Central memory CD8-positive, alpha-beta T cell (primary cell): ENCODE measurements around the gene ARHGEF10L.

Experiments used
- ATAC-seq: fragments of 150-1000 bp; cut with Tn5 transposase; replicated peaks from 2 replicates; pipeline ENCODE4 v1.10.0; 2022; ENCODE audit warnings: mild to moderate bottlenecking, moderate FRiP score, moderate number of reproducible peaks; ENCODE audit not compliant: poor library complexity, severe bottlenecking; ENCODE audit errors: extremely low read depth
- DNase-seq, 2 donors: peaks; one replicate each; pipeline ENCODE4 v3.0.0; 2021; ENCODE audit warnings: low spot score in 2 of 2
- H3K27ac Mint-ChIP-seq: one replicate; pipeline ENCODE4 v1.8.0; 2022; ENCODE audit warnings: low read depth, mild to moderate bottlenecking, moderate library complexity, mixed read lengths
- H3K27me3 Mint-ChIP-seq: one replicate; pipeline ENCODE4 v1.8.0; 2022; ENCODE audit warnings: mixed read lengths
- H3K36me3 Mint-ChIP-seq: one replicate; pipeline ENCODE4 v1.8.0; 2022; ENCODE audit warnings: mild to moderate bottlenecking, moderate library complexity, mixed read lengths; ENCODE audit not compliant: insufficient read depth
- H3K4me1 Mint-ChIP-seq: one replicate; pipeline ENCODE4 v1.8.0; 2022; ENCODE audit warnings: mixed read lengths
- H3K4me3 Mint-ChIP-seq: one replicate; pipeline ENCODE4 v1.8.0; 2022; ENCODE audit warnings: mild to moderate bottlenecking, moderate library complexity, mixed read lengths
- H3K9me3 Mint-ChIP-seq: one replicate; pipeline ENCODE4 v1.8.0; 2022; ENCODE audit warnings: mixed read lengths

ARHGEF10L gene

DNA sequence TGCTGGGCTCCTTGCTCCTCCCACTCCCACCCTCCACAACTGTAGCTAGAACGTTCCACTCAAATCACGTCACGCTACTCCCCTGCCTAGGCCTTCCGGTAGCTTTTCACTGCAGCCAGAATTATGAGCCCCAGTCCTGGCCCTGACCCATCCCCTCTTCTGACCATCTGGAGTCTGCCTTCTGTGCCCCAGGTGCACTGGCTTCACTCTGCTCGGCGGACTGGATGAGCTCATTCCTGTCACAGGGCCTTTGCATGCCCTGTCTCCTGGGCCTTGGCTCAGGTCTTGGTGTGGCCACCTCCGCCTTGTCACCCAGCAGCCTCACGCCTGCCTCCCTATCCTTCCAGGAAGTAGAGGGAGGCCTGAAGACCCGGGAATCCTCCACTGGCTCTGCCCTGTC is 153.1 kb downstream of the ARHGEF10L start:
- no peak for ATAC-seq
- H3K27me3 Mint-ChIP-seq = peaks cover 19% of the 10 kb centered on the region
- DNase-seq = no peak
- no peak overlapping the region for H3K4me3 Mint-ChIP-seq
- no peaks in the 10 kb centered on the region for H3K36me3 Mint-ChIP-seq
- no peaks in the 10 kb centered on the region for H3K4me1 Mint-ChIP-seq
- H3K27ac Mint-ChIP-seq = no peak overlapping the region
- no peaks in the 10 kb centered on the region for H3K9me3 Mint-ChIP-seq

DNA sequence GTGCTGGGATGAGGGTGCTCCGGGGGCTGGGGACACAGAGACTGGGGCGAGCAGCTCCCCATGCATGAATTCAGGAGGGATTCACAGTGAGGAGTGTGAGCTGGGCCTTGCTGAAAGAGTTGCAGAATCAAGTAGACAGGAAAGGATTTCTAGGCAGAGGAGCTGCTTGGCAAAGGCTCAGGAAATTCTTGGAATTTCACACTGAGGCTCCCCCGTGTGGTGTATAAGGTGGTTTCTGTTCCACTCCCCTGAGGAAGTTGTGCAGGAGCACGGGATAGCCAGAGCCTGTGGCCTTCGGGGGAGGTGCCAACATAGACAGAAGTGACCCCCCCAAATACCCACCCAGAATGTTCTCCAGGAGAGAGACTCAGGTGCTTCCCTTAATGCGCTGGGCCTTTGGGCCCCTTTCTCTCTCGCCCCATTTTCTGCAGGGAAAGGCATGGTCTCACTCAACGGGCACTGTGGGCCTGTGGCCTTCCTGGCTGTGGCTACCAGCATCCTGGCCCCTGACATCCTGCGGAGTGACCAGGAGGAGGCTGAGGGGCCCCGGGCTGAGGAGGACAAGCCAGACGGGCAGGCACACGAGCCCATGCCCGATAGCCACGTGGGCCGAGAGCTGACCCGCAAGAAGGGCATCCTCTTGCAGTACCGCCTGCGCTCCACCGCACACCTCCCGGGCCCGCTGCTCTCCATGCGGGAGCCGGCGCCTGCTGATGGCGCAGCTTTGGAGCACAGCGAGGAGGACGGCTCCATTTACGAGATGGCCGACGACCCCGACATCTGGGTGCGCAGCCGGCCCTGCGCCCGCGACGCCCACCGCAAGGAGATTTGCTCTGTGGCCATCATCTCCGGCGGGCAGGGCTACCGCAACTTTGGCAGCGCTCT is 157.2 kb downstream of the ARHGEF10L start:
- no peak for DNase-seq
- no peaks in the 10 kb centered on the region for H3K4me1 Mint-ChIP-seq
- H3K27me3 Mint-ChIP-seq = peaks cover 19% of the 10 kb centered on the region

DNA sequence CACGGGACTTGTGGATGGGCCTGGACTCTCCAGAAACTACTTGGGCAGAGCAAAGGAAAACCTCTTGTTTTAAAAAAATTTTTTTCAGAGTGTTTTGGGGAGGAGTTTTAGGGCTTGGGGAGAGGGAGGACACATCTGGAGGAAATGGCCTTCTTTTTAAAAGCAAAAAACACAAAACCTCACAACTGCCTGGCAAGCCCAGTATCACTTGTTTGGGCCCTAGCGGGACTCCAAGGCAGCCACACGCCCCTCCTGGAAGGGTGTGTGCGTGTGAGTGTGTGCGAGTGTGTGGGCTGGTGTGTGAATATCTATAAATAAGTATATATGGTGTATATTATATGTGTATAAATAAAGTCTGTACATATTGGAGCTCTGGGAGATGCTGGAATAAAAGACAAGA is 158.0 kb downstream of the ARHGEF10L start:
- no peak overlapping the region for H3K4me3 Mint-ChIP-seq
- H3K27ac Mint-ChIP-seq = no peak overlapping the region
- H3K27me3 Mint-ChIP-seq = peaks cover 16% of the 10 kb centered on the region
- DNase-seq (no peak), ATAC-seq (no peak)
- no peaks in the 10 kb centered on the region for H3K36me3 Mint-ChIP-seq
- no peaks in the 10 kb centered on the region for H3K9me3 Mint-ChIP-seq
- no peaks in the 10 kb centered on the region for H3K4me1 Mint-ChIP-seq

More for the DNA sequence above, 157.2 kb downstream of the ARHGEF10L start:
- no peaks in the 10 kb centered on the region for H3K9me3 Mint-ChIP-seq
- no peaks in the 10 kb centered on the region for H3K36me3 Mint-ChIP-seq
- ATAC-seq = no peak
- no peak overlapping the region for H3K27ac Mint-ChIP-seq
- no peak overlapping the region for H3K4me3 Mint-ChIP-seq

DNA sequence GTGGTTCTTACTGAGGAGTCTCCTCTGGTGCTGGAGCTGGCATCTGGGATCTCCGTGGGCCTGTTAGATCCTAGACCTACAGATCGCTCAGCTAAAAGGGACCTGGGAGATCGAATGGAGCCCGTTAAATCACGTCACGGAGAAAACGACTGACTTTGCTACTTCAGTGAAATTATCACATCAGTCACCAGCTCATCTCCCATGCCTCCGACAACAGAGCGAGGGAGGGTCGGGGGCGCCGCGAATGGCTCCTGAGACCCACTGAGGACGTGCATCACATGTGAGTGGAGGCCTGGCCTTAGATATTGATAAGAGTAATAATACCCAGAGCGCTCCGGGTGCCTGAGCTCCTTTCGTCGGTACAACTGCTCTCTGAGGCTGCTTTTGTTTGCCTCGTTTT is 160.1 kb downstream of the ARHGEF10L start:
- no peaks in the 10 kb centered on the region for H3K36me3 Mint-ChIP-seq
- H3K4me3 Mint-ChIP-seq = no peak overlapping the region

DNA sequence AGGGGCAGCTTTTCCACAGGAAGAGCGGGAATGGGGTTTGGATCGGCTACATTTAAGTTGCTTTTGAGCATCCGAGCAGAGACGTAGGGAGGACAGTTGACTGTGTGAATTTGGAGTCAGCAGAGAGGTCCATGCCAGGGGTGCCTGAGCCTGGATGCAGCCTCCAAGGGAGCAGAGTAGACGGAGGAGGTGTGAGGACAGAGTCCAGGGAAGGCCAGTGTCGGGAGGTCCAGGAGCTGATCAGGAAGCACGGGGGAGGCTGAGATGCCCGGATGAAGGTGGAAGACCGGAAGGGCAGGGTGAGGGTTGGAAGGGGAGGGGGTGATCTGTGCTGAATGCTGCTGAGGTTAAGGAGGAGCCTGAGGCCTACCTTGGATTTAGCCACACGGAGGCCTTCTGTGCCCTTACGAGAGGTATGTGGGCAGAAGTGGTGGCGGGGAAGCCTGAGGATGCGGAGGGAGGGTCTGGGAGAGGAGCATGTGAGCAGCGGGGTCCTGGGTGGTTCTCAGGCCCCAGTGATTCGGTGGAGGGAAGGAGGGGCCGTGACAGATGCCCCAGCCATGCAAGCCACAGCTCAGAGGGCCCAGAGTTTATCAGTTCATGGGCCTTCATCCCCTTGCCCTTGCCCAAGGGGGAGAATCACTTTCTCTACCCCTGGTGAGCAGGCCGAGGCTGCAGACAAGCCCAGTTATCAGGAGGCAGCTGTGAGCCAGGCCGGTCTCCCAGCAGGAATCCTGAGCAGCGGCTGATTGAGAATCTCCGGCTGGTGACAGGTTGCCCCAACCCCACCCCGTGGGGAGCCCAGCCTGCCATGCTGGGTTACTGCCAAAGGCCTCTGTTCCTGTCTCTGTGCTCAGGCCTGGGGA is 161.7 kb downstream of the ARHGEF10L start:
- H3K36me3 Mint-ChIP-seq = no peaks in the 10 kb centered on the region
- H3K4me3 Mint-ChIP-seq = no peak overlapping the region
- ATAC-seq (no peak), DNase-seq (no peak)
- H3K27ac Mint-ChIP-seq = no peak overlapping the region
- no peaks in the 10 kb centered on the region for H3K9me3 Mint-ChIP-seq
- H3K4me1 Mint-ChIP-seq = no peaks in the 10 kb centered on the region
- peaks cover 8% of the 10 kb centered on the region for H3K27me3 Mint-ChIP-seq

More for the DNA sequence above, 160.1 kb downstream of the ARHGEF10L start:
- Mint-ChIP-seq H3K9me3 (no peaks in the 10 kb centered on the region), H3K4me1 (no peaks in the 10 kb centered on the region), H3K27me3 (no peaks in the 10 kb centered on the region), H3K27ac (no peak overlapping the region)
- ATAC-seq (no peak), DNase-seq (no peak)

DNA sequence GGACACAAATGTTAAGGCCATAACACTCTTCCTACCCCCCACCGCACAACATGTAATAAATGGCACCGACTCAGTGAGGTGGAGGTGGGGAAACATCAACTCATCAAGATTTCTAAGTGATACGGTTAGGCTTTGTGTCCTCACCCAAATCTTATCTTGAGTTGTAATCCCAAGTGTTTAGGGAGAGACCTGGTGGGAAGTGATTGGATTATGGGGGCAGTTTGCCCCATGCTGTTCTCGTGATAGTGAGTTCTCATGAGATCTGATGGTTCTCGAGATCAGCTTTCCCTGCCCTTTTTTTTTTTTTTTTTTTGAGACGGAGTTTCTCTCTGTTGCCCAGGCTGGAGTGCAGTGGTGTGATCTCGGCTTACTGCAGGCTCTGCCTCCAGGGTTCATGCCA is 164.7 kb downstream of the ARHGEF10L start:
- Mint-ChIP-seq H3K9me3 (no peaks in the 10 kb centered on the region), H3K27ac (no peak overlapping the region), H3K4me1 (no peaks in the 10 kb centered on the region), H3K27me3 (peaks cover 25% of the 10 kb centered on the region), H3K4me3 (no peak overlapping the region), H3K36me3 (no peaks in the 10 kb centered on the region)
- no peak for ATAC-seq
- no peak for DNase-seq

DNA sequence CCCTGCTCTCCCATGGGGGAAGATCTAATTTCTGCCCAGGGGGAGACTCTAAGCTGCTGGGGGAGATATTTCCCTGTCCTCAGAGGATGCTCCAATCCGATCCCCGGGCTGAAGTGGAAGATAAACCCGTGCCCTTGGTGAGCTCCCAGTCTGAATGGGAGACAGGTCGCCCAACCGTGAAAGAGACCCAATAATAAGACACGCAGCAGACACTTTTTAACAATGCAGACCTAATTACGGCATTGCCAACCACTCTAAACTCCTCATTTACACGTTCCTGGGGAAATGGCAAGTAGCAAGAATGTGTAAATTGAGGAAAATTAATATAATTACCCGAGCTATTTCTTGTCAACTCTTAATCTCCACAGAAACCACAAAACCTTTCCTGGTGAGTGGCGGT is 166.9 kb downstream of the ARHGEF10L start:
- H3K4me1 Mint-ChIP-seq = no peaks in the 10 kb centered on the region
- DNase-seq = no peak
- no peak for ATAC-seq
- H3K4me3 Mint-ChIP-seq = no peak overlapping the region
- H3K9me3 Mint-ChIP-seq = no peaks in the 10 kb centered on the region
- no peaks in the 10 kb centered on the region for H3K36me3 Mint-ChIP-seq
- H3K27ac Mint-ChIP-seq = no peak overlapping the region
- peaks cover 40% of the 10 kb centered on the region for H3K27me3 Mint-ChIP-seq

DNA sequence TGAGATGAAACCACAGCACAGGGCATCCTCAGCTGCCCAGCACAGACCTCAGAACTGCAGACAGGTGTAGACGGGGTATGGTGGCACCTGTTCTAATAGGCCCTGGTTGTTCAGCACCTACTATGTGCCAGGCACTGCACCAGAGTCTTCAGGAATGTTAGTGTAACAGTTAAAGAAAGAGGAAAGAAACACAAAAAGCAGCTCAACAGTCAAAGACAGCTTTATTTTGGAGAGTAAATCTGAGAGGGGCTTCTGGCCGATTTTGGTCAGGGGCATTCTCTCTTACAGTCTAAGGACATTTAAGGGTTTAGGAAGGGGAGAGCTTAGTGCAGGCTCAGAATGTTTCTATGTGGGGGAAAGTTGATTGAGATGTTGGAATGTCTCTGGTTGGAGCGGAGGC is 170.5 kb downstream of the ARHGEF10L start:
- no peak for DNase-seq
- no peaks in the 10 kb centered on the region for H3K4me1 Mint-ChIP-seq
- H3K9me3 Mint-ChIP-seq = no peaks in the 10 kb centered on the region
- no peak overlapping the region for H3K27ac Mint-ChIP-seq
- H3K27me3 Mint-ChIP-seq = peaks cover 46% of the 10 kb centered on the region
- no peaks in the 10 kb centered on the region for H3K36me3 Mint-ChIP-seq
- ATAC-seq = no peak
- no peak overlapping the region for H3K4me3 Mint-ChIP-seq

DNA sequence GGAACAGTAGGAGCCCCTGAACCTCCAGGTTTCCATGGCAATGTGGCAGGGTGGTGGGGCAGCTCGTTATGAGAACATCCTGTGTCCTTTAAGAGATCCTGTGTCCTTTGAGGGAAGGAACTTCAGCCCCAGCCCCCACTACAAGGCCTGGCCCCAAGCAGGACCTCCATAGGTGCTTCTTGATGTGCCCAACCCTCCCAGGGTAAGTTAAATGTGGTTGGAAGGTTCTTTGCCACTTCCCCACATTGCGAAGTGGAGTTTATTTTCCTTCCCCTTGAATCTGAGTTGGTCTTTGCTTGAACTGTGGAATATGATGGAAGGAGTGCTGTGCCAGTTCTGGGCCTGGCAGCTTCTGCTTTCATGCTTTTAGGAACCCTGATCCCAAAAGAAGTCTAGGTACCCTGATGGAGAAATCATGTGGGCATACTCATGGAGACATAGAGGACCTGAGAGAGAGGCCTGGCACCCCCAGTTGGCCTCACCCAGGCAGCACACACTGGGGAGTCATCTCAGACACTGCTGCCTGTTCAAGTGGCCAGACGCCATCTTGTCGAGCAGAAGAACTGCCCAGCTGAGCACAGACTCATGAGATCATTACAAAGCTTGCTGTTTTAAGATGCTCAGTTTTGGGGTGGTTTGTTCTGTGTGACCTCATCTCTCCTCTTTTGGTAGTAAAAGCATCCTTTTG is 171.5 kb downstream of the ARHGEF10L start:
- Mint-ChIP-seq H3K27ac (no peak overlapping the region), H3K4me1 (no peaks in the 10 kb centered on the region), H3K36me3 (no peaks in the 10 kb centered on the region), H3K4me3 (no peak overlapping the region), H3K9me3 (no peaks in the 10 kb centered on the region), H3K27me3 (peaks cover 51% of the 10 kb centered on the region)
- ATAC-seq (no peak), DNase-seq (no peak)

DNA sequence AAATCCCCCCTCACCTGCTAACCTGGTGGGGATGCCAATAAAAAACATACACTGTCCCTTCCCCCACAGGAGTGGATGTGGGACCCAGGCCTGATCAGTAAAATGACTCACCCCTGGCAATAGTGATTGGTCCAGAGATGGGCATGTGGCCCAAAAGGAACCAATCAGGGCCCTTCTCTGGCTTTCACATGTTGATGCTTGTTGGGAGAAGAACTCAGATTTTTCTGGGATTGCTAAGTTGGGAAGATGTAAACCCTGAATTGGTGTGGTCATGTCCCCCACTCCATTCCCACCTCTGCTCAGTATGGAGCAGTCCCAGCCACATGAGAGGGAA is 172.0 kb downstream of the ARHGEF10L start:
- no peak for DNase-seq
- ATAC-seq = no peak
- H3K9me3 Mint-ChIP-seq = no peaks in the 10 kb centered on the region
- H3K27ac Mint-ChIP-seq = no peak overlapping the region
- H3K4me1 Mint-ChIP-seq = no peaks in the 10 kb centered on the region
- H3K27me3 Mint-ChIP-seq = peaks cover 56% of the 10 kb centered on the region
- H3K36me3 Mint-ChIP-seq = no peaks in the 10 kb centered on the region
- H3K4me3 Mint-ChIP-seq = no peak overlapping the region

DNA sequence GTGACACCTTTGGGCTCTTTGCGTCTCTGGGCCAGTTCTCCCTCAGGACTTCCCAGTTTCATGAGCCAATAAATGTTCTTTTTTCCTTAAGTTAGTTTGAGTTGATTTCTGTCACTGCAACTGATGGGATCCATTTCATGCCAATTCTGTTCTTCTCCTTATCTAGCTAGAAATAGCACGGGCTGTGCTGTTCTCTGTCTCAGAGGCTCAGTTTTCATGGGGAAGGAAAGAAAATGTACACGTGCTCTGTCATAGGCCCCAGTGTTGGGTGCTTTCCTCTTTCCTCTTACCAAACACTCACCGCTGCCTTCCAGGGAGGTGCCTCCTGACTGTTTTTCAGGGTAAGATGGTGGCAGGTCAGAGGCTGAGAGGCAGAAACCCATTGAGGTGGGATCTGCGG is 172.4 kb downstream of the ARHGEF10L start:
- H3K27me3 Mint-ChIP-seq = peaks cover 60% of the 10 kb centered on the region
- H3K4me1 Mint-ChIP-seq = no peaks in the 10 kb centered on the region
- no peak overlapping the region for H3K4me3 Mint-ChIP-seq
- H3K36me3 Mint-ChIP-seq = no peaks in the 10 kb centered on the region
- DNase-seq = no peak
- H3K27ac Mint-ChIP-seq = no peak overlapping the region
- no peak for ATAC-seq
- H3K9me3 Mint-ChIP-seq = no peaks in the 10 kb centered on the region

DNA sequence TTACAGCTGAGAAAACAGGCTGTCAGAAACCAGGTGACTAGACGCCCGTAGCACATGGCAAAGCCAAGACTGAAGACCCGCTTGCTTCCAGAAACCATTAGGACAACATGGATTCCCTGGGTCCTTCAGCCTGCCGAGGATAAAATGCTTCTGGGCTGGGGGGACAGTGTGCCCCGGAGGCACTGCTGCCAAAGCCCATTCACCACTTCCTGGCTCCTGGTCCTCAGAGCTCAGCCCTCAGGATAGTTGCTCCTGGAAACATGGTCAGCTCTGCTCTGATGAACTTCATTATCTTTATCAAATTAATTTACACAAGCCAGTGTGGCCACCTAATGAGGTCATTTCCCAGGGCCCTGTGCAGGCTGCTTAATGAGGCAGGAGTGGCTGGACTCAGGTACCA is 174.5 kb downstream of the ARHGEF10L start:
- no peak for ATAC-seq
- Mint-ChIP-seq H3K27me3 (peaks cover 51% of the 10 kb centered on the region), H3K36me3 (no peaks in the 10 kb centered on the region), H3K27ac (no peak overlapping the region), H3K4me3 (no peak overlapping the region), H3K9me3 (no peaks in the 10 kb centered on the region), H3K4me1 (no peaks in the 10 kb centered on the region)
- DNase-seq = no peak
